HG03432 (cell line): ENCODE results near the gene DDX4.

ENCODE experiments used
- ATAC-seq: cut with Tn5 transposase; IDR thresholded peaks from one replicate; pipeline ENCODE4 v1.9.1; 2021; ENCODE audit warnings: mild to moderate bottlenecking, moderate library complexity; ENCODE audit not compliant: unreplicated experiment

DDX4 gene

GRCh38 chr5:55864606-55865541 lies 127.0 kb downstream of the DDX4 start:
- no peak for ATAC-seq

- ATAC-seq: no peak
These were observed 128.0 kb downstream of the DDX4 start for GRCh38 chr5:55865831-55866230.

DNA sequence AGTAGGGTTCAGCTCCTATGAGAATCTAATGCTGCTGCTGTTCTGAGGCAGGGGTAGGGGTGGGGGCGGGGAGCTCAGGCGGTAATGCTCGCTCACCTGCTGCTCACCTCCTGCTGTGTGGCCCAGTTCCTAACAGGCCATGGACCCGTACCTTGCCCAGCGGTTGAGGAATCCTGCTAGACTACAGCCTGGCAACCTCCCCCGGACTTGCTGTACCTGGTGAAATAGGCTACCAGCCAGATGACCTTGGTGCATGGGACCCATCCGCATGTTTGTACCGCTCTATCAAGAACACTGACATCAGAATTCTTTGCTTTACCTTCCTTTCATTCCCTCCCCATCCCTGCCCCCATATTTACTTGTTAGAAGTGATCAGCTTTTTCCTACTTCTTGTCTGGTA lies 128.6 kb downstream of the DDX4 start:
- no peak for ATAC-seq
